ENCODE measurements around the gene SDF4.

SDF4 gene

DNA sequence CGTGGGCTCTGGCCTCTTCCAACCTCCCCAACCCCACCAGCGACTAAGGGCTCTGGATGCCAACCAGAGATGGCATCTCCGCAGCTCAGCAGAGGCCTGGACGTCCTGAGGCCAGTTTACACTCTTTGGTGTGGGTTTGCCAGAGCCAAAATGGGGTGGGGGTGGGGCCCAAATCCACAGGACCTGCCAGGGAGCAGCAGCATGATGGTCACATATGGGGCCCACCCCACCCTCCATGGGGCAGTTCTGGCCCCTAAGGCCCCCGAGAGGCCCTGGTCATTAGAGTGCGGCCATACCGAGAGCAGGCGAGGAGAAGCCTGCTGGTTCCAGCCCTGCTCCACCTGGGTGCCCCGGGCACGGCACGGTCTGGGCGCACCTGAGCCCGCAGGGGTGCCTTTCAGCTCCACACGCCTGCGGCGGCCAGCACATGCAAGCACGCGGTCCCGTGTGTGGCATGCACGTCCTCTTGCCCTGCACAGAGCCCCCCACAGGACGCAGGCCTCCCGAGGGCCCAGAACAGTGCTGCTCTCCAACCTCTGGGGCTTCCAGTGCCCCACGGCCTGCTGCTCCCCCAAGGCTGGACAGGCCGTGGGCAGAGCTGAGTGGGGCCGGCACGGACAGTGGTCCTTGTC lies 9.9 kb upstream of the SDF4 start:
- no peak for DNase-seq (ENCODE audit: low read depth)

DNA sequence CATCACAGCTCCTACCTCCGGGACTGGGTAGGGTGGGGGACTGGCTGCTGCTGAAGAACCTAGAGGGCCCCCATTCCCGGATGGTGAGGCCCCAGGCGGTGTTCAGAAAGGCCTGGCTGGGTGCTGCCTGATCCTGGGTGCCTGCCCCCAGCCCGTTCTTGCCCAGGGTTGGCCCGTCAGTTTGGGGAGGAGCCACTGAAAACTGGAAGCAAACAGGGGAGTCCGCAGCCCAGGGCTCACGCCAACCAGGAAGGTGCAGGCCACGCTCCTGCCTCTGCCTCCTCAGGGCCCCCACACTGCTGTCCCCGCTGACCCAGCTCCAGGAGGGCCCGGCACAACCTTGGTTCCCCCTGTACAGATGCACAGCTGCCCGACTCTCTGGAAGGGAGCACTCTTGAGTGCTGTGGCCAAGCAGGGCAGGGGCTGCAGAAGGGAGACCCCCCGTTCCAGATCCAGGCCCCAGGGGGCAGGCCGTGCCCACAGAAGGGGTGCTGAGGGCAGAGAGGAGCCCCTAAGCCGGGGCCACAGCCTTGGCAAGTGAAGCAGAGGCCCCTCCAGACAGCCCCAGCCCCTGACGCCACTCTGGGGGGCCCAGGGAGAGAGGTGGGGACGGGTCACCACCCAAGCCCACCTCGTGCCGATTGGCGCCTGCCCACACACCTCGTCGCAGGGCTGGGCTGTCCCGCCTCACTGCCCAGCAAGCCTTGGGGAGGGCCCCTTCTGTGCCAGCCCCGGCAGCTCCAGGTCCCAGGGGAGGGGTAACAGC lies 9.2 kb upstream of the SDF4 start:
- DNase-seq (ENCODE audit: low read depth): no peak

DNA sequence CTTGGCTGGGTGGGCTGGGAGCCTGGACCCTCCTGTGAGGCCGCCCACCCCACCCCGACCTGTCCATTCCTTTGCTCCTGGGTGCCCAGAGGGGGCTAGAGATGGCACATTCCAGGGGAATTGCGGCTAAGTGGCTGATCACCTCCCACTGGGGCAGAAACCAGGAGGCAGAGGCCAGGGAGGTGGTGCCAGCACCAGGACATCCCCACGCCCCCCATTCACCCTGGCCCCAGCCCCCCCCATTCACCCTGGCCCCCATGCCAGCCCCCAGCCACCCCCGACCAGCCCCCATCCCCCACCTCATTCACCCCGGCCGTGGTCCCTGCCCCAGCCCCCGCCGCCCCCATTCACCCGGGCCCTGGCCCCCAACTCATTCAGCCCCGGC lies 8.5 kb upstream of the SDF4 start:
- no peak for DNase-seq (ENCODE audit: low read depth)

DNA sequence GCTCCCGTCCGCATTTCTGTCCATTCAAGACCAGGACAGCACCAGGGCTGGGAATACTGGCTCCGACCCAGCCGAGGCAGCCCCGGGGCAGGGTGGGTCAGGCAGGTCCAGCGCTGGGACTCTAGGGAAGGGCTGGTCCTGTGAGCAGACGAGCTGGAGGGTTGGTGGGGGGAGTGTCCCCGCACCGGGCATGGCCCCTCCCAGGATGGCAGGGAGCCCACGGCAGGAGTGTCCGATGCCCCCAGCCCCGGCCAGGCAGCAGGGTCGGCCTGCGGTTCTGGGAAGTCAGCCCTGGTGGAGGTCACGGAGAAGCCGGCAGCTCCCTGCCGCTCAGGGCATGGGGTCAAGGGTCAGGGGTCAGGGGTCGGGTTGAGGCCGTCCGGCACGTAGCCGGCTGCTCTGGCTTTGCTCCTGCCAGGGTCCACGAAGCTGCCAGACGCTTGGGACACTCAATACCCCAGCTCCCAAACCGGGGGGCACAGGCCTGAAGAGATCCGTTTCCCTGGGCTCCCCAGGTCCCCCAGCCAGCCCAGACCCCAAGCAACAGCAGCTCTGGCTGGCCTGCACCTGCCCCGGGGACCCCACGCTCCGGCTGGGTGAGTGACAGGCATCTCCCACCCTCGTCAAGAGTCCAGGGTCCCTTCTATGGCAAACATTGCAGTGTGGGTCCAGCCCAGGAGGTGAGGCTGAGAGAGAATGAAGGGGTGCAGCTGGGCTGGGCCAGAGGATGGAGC lies 8.0 kb upstream of the SDF4 start:
- no peak for DNase-seq (ENCODE audit: low read depth)

DNA sequence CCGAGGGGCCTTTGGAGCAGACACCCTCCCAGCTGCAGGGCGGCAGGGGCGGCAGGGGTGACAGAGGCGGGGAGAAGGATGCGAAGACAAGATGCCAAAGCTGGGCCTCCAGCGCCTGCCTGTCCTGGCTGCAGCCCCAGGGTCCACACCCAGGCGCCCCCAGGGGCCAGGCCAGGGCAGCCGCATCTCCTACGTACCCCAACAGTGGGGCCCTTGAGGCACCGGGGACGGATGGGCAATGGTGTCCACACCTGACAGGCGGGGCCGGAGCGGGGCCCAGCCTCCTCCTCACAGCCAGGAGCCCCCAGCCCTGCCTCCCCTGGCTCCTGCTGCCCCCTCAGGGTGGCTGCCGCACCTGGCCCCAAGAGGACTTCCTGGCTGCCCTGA lies 7.4 kb upstream of the SDF4 start:
- DNase-seq (ENCODE audit: low read depth): no peak

DNA sequence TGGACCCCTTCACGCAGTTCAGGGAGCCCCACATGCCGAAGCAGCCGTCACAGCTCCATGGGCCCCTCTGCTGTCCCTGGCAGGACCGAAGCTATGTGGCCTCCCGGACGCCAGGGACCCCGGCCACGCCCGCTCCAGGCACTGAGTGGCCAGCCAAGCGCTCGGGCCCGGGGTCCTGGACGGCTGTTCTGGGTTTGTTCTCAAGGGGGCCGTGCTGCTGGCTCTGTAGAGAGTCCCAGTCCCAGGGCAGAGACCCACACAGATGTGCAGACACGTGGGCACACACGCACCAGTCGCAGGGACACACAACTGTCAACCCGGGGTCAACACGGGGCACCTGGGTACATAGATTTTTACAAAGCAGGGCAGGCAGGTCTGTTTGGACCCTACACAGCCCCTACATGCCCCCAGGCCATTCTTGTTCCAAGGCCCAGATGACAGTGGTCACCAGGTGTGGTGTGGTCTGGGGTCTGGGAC lies 6.9 kb upstream of the SDF4 start:
- no peak for DNase-seq (ENCODE audit: low read depth)

DNA sequence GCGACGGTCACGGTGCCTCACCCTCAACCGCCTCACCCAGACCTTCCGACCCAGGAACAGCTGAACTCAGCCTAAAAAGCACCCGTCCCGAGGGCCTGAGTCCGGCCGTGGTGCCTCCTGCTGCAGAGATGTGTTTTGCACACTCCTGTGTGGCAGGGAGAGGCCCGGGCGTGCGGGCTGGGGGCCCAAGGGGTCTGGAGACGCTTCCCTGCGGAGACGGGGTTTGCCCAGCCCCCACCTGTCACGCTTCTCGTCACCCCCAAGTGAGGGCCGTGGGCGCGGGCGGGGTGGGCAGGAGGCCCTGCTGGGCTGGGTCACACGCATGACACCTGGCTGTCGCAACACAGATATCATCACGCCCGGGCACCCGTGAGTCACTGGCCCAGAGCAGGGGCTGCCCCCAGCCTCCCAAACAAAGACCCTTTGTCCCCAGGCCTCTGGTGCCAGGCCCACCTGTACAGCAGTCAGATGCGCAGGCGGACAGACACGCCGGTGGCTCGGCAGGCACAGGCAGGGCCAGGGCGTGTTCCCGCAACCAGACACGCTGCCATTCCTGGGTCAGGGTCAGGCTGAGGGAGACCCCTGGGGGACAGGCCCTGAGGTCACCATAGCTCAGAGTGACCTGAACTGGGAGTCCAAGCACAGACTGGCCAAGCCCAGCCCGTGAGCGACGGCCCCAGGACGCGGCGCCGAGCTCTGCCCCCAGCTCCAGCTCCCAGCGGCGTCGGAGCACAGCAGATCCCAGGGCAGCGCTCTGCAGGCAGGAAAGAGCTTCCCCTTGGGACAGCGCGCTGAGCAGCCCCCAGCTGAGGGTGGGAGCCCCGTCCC lies 6.3 kb upstream of the SDF4 start:
- no peak for DNase-seq (ENCODE audit: low read depth)

DNA sequence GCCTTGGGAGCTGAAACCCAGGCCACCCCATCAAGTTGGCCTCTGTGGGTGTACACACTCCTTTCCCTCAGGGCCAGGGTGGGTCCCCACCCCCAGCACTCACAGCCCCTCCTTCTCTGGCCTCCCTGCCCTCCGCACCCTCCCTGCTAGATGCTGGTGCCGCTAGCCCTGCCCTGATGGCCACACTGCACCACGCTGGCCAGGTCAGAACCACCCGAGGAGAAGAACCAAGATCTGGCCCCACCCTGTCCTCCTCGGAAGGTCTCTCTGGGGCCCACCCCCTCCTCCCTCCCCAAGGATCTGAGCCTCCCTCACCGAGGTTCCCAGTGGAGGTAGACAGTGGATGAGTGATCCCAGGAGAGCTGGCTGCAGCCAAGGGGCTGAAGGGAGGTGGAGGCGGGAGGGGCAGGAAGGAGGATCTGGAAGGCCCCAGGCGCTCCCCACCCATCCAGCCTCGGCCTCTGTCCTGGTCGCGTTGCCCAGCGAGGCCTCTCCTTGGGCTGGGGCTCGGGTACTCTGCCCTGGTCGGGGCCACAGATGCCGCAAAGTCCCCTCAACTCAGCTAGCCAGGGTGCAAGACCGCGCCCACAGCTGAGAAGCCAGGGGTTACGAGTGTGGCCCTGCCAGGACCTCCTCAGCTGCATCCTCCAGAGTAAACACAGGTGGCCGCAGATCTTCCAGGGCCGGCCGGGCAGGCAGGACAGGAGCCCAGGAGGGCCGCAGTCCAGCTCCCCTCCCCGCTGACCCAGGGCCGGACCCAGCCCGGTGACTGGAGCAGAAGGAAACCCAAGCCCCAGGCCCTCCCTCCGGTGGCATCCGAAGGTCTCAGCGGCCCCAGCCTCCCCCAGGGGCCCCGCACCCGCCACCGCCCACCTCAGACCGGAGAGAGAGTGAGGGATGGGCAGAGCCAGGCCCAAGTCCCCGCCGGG lies 5.4 kb upstream of the SDF4 start:
- no peak for DNase-seq (ENCODE audit: low read depth)

DNA sequence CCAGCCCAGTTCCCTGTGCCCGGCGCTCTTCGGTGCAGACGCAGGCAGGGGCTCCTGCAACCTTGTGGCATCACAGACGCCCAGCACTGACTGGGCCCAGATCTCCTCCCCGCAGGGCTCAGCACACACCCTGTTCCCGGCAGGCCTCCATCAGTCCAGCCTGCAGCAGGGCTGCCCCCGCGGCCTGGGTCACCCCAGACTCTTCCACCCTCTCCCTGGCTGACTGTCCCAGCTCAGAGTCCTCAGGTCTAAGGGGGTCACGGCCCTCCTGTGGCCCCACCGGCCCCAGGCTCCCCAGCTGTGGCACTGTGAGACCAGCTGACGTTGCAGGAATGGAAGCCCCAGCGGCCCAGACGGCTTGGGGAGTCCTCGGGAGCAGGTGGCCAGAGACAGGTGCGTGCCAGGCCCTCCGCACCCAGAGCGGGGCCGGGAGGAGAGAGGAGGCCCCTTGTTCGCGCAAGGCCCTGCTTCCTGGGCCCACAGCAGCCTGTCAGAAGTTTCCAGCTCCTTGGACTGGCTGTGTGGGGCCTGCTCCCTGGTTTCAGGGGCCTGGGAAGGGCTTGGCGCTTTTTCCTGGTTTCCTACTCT lies 4.5 kb upstream of the SDF4 start:
- no peak for DNase-seq (ENCODE audit: low read depth)

DNA sequence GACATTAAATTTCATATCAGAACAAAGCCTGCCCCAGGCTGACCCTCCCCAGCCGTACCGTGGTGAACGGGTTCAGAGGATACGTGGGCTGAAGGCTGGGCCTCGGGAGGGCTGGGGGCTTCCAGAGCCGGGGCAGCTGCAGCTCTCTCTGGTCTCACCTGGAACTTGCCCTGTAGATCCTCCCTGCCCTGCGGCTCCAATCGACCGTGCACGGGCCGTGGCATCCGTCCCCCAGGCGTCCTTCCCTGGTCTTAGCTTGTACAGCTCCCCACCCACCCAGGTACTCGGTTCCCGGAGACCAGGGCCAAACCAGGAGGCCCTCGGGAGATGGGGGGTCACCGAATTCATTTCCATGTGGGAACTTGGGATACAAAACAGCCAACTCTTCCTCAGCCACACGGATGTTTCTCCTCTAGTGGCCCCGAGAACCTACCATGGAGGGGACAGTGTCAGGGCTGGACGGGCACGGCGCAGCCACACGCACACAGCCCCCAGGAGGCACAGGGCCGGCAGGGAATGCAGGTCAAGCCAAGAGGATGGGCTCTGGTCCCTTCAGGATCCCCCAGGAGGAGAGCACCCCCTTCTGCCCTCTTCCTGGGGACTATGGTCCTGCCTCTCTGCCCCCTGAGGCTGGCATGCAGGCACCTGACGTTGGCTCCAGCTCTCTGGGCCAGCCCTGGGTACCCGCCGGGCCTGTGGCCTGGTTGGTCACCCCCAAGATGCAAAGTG lies 3.4 kb upstream of the SDF4 start:
- no peak for DNase-seq (ENCODE audit: low read depth)

DNA sequence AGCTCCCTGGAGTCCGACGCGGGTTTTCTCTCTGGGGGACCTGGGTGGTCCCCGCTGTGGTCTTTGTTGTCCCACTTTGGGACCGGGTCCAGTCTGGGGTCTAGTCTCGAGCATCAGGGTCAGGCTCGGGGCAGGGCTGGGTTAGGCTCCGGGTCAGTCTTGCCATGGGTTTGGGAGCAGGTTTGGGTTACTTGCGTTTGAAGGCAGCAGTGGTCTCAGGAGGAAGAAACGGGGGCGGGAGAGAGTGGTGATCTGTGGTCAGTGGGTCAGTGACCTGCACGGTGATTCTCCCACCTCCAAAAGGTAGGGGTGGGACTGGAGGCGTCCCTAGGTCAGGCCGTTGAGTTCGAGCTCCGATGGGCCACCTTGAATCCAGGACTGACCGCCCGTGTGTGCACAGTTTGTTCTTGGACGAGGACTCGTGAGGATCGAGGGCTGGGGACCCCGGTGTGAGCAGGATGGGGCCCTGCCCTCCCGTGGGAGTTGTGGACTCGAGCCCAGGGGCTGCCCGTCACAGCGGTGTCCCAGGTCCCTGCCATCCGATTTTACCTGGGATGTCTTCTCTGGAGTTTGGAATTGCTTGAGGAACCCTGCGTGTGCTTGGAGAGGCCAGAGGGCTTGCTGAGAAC lies 2.5 kb upstream of the SDF4 start:
- no peak for DNase-seq (ENCODE audit: low read depth)

DNA sequence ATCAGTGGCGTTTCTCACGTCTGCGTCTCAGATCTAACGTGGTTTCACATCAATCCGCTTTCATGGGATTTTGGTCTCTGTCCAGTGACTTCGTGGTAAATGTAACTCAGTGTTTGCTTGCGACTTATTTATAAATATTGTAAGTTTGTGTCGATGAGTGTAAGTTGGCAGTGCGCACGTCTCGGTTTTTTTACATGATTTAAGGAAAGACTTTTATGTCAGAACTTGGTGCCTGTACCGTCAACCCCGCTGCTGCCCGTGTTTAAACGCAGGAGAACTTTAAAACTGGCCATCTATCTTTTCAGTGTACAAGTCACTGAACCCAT lies 1.7 kb upstream of the SDF4 start:
- no peak for DNase-seq (ENCODE audit: low read depth)

DNA sequence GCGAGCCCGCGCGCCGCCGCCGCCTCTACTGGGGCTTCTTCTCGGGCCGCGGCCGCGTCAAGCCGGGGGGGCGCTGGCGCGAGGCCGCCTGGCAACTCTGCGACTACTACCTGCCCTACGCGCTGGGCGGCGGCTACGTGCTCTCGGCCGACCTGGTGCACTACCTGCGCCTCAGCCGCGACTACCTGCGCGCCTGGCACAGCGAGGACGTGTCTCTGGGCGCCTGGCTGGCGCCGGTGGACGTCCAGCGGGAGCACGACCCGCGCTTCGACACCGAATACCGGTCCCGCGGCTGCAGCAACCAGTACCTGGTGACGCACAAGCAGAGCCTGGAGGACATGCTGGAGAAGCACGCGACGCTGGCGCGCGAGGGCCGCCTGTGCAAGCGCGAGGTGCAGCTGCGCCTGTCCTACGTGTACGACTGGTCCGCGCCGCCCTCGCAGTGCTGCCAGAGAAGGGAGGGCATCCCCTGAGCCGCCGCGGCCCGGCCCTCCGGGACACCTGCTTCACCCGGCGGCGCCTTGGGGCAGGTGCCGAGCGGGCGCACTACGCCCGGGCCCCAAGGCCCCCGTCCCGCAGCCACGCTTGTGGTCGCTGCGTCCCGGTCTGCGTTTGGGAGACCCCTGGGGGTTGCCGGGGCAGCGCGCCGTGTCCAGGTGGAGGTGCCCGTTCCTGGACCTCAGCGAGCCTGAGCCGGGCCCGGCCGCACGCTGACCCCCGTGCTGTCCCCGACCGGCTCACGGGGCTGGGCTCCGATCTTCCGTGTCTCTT lies 1.2 kb upstream of the SDF4 start:
- no peak for DNase-seq (ENCODE audit: low read depth)

DNA sequence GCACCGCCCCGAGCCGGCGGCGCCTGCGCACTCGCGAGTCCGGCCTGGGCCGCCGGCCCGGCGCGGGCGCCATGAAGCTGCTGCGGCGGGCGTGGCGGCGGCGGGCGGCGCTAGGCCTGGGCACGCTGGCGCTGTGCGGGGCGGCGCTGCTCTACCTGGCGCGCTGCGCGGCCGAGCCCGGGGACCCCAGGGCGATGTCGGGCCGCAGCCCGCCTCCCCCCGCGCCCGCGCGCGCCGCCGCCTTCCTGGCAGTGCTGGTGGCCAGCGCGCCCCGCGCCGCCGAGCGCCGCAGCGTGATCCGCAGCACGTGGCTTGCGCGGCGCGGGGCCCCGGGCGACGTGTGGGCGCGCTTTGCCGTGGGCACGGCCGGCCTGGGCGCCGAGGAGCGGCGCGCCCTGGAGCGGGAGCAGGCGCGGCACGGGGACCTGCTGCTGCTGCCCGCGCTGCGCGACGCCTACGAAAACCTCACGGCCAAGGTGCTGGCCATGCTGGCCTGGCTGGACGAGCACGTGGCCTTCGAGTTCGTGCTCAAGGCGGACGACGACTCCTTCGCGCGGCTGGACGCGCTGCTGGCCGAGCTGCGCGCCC lies 501 bp upstream of the SDF4 start, which contains the start of gene B3GALT6:
Gene B3GALT6, plus strand, starts transcription at position 30 of the 588 bp plus-strand sequence. Its CDS starts 42 bp downstream, at position 72.
- DNase-seq (ENCODE audit: low read depth): peak; percentile 15

DNA sequence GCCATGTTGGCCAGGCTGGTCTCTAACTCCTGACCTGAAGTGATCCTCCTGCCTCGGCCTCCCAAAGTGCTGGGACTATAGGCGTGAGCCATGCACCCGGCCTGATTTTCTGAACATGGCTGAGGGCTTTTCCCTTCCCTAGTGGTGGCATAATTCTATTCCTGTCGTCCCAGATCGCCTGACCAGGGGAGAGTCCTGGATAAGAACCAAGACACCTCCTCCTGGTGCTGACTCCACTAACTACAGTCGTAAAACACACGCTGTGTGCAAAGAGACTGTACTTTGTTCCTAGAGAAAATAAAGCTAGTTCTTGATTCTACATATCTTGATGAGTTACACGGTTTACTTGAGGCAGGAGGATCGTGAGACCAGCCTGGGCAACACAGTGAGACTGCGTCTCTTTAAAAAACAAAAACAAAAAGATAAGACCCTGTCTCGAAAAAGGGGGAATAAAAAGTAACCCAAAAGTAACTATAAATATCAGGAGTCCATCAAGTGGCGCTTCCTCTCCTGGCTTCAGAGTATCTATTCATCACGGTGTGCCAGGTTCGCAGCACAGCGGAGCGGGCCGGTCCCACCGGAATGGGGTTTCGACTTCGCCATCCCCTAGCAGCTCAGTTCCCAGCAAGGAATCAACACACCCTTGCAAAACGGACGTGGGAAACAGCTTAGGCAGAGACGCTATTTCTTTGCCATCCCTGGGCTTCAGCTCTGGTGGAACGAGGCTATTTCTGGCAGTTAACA lies 973 bp downstream of the SDF4 start:
- DNase-seq (ENCODE audit: low read depth): peak; percentile 80

DNA sequence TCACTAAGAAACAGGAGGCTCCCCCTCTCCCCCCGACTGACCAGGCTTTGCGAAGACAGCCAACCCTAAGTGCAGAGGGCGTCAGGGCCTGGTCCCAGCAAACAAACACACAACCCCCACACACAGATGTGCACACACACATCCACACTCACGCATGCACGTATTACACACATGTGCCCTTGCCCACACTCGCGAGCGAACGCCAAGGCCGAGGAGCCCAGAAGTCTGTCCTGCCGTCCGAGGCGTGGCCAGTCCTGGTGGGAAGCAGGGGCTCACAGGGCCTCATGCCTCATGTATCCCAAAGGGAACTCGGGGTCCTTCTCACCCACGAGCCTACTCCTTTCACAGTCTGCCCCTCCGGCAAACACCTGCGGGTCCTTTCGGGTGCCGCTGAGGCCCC lies 2.0 kb downstream of the SDF4 start:
- DNase-seq (ENCODE audit: low read depth): no peak

DNA sequence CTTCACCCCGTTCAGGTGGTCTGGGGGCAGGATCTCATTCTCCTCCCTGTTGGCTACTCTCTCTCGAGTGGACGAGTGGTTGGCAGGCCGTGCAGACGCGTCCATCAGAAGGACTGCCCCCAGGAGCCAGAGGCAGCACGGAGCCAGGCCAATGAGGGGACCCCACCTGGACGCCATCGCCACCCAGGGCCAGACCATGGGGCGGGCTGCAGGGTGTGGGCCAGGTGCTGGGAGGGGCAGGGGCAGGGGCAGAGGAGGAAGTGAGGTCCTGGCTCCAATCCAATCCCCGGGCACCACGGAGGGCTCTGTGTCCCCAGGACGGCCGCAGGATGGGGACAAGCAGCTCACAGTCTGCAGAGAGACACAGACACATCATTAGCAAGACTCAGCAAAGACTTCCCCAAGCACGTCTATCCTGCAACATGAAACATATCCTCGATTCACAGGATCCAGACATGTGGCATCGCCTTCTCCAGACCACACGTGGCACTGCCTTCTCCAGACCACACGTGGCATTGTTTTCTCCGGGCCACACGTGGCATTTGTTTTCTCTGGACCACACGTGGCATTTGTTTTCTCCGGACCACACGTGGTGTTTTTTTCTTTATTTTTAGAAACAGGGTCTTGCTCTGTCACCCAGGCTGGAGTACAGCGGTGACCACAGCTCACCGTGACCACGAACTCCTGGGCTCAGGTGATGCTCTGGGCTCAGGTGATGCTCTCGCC lies 3.0 kb downstream of the SDF4 start:
- no peak for DNase-seq (ENCODE audit: low read depth)

Measured in iris pigment epithelial cell (primary cell).